GM19452 (cell line): Measurements from ENCODE around the gene ST6GALNAC2.
"Not testable (repeated sequence)": the region's sequence is repeated elsewhere in the genome, so short reads cannot be mapped to it uniquely, and the experiment has no call there.

ENCODE experiments used
- ATAC-seq: cut with Tn5 transposase; IDR thresholded peaks from one replicate; pipeline ENCODE4 v1.9.1; 2021; ENCODE audit not compliant: unreplicated experiment

ST6GALNAC2 gene

DNA sequence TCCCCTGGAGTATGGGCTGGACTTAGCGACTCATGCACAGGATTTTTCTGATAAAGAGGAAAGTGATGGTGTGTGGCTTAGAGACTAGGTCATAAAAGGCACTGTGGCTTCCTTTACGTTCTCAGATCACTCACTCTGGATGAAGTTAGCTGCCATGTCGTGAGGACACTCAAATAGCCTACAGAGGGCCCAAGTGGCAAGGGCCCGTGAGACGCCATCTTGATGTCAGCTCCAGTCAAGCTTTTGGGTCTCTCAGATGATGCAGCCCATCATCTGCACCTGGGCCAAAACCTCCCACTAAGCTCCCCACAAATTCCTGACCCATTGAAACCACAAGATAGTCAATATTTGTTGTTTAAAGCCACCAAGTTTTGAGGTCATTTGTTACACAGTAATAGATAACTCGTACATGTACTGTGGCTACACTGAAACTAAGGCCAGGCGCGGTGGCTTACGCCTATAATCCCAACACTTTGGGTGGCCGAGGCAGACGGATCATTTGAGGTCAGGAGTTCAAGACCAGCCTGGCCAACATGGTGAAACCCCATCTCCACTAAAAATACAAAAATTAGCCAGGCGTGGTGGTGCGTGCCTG, 14.7 kb downstream of the ST6GALNAC2 start:
- ATAC-seq: no peak

DNA sequence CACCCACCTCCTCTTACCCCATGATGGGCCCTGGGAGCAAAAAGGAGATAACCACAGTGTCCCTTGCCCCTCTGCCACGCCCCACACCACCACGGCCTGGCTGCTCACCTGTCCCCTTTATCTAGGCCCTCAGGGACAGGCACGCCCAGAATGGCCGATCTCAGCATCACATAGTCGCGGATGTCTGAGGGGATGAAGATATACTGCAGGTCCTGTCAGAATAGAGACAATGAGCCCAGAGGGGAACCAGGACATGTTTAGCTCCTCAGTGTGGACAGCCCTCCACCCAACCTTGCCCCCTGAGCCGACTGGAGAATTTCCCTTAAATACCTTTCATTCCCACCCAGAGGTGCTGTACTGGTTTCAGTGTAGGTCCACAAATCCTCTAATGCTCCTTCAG, 15.2 kb downstream of the ST6GALNAC2 start:
- no peak for ATAC-seq

- ATAC-seq: no peak
Measured at GRCh38 chr17:76569607-76570279, 15.9 kb downstream of the ST6GALNAC2 start.

GRCh38 chr17:76568811-76569221, 16.8 kb downstream of the ST6GALNAC2 start:
- ATAC-seq: no peak

GRCh38 chr17:76567634-76568432, 17.8 kb downstream of the ST6GALNAC2 start:
- ATAC-seq: no peak

- no peak for ATAC-seq
Measured at GRCh38 chr17:76566988-76567431, 18.6 kb downstream of the ST6GALNAC2 start.

- no peak for ATAC-seq
Measured at GRCh38 chr17:76566613-76566943, 19.1 kb downstream of the ST6GALNAC2 start.

GRCh38 chr17:76565728-76566612, 19.7 kb downstream of the ST6GALNAC2 start:
- ATAC-seq: no peak

DNA sequence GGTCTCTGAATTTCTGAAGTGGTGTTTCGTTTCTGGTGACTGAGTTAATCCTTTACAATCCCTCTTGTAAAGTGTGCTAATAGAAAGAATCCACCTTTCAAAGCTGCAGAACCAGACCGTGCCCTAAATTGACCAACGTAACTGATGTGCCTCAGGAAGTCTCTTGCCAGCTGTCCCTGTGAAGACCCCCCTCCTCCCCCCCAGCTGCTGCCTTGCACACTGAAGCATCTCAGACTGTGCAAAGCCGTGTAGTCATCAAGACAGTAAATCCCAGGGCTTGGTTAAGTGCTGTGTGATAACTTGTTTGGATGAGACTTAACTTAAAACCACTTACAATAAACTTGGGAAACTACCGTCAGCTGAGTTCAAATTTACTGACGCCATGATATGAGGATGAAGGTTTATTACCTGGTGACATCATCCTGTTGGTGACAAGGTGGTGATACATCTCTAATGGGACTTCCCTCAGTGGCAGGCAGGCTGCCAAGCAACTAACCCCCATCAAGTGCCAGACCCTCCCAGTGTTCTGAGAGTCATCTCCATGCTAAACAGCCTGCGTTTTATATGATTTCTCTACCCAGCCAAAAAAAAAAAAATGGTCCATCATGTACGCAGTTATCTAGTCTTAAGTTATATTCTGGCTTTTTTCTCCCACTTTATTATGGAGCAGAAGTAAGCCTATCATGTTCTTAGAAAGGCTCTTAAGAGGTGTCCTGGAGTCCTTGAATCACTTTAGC, 20.5 kb downstream of the ST6GALNAC2 start:
- not testable (repeated sequence) for ATAC-seq

DNA sequence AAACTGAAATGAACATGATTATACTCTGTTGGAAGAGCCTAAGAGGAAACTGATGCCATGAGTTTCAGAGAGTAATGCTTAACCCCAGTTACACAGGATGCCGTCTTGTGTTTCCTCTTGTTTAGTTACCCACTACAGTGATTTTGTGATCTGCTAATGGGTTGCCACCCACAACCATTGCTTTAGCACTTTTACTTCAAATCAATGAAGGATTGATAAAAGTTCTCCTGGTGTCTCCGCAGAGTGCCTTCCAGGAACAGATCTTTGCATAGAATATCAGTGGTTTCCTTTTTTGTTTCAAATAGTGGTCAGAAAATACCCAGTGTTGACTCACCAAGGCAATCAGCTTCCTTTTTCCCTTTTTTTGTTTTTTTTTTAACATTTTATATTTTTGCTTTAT, 22.3 kb downstream of the ST6GALNAC2 start:
- not testable (repeated sequence) for ATAC-seq

GRCh38 chr17:76562734-76563148, 22.9 kb downstream of the ST6GALNAC2 start:
- no peak for ATAC-seq

DNA sequence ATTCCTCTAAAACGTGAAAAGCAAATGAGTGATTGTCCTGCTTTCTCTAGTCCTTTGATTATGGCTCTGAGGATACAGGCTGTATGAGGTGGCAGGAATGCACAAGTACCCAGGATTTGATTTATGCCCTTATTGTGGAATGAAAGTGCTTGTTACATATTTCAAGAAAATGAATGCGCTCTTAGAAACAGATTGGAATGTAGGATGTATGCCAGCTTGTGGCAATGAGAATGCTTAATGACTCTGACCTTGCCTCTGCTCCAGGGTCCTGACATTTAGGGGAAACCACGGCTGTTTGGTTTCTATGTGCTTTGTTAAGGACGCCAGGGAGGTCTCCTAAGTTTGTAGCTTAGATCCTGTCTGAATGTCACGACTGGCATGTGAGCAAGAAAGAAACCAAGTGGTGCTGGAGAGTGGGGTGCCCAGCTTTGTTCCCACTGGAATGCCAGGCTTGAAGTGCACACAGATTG, 23.8 kb downstream of the ST6GALNAC2 start:
- ATAC-seq: no peak

- no peak for ATAC-seq
Measured at GRCh38 chr17:76561332-76561731, 24.3 kb downstream of the ST6GALNAC2 start.

- no peak for ATAC-seq
Measured at GRCh38 chr17:76560877-76561221, 24.8 kb downstream of the ST6GALNAC2 start.

DNA sequence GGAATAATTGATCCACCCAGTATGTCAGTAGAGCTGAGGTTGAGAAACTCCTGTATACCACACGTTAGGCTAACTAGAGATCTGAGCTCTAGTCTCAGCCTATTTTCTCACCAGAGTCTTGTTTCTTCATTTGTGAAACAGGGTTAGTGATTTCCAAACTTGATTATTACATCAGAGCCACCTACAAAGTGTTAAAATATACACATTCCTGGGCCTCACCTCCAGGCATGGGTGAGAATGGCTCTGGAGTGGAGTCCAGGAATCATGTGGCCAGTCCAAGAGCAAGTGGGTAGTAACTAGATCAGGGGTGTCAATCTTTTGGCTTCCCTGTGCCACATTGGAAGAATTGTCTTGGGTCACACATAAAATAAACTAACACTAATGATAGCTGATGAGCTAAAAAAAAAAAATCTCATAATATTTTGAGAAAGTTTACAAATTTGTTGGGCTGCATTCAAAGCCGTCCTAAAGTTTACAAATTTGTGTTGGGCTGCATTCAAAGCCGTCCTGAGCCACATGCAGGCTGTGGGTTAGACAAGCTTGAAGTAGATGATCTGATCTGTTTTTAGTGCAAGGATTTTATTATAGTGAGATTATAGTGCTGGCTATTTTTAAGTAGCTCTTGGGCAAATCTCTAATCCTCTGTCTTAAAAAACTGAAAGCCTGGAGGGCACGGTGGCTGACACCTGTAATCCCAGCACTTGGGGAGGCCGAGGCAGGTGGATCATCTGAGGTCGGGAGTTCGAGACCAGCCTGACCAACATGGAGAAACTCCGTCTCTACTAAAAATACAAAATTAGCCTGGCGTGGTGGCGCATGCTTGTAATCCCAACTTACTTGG, 25.4 kb downstream of the ST6GALNAC2 start:
- ATAC-seq: no peak

GRCh38 chr17:76559460-76559859, 26.2 kb downstream of the ST6GALNAC2 start:
- ATAC-seq: not testable (repeated sequence)

- no peak for ATAC-seq
Measured at GRCh38 chr17:76558198-76559095, 27.2 kb downstream of the ST6GALNAC2 start.
